Spleen (tissue), 11 donors: ENCODE results near the gene CFAP74. TPM values are rescaled to one million over a fixed set of nuclear protein-coding genes. Genes with fewer than 3 reads are reported as not detected.

ENCODE experiments used
- DNase-seq: peaks from one replicate; pipeline ENCODE4 v3.0.0-alpha.2; 2020
- H3K27ac ChIP-seq, 8 donors: fragments of 200-600 bp; sonication (generic) in 7 of 8; 1 replicate in 4 of 8; 2 replicates in 4 of 8; pipeline versions ENCODE4 v1.5.0 to v1.8.0; 2016 to 2021; ENCODE audit warnings: inconsistent platforms in 4 of 8, mild to moderate bottlenecking in 4 of 8, moderate library complexity in 1 of 8
- H3K27me3 ChIP-seq, 7 donors: fragments of 200-600 bp; sonication (generic) in 6 of 7; replicated peaks in 1 of 7; 1 replicate in 4 of 7; 2 replicates in 3 of 7; pipeline versions ENCODE4 v1.5.0 to v1.8.0; 2016 to 2021; ENCODE audit warnings: inconsistent platforms in 3 of 7, mild to moderate bottlenecking in 1 of 7
- H3K36me3 ChIP-seq, 6 donors: fragments of 200-600 bp; sonication (generic) in 5 of 6; 1 replicate in 4 of 6; 2 replicates in 2 of 6; pipeline versions ENCODE4 v1.5.0 to v1.8.0; 2016 to 2021; ENCODE audit warnings: inconsistent platforms in 2 of 6
- H3K4me1 ChIP-seq, 6 donors: fragments of 200-600 bp; sonication (generic) in 5 of 6; 1 replicate in 3 of 6; 2 replicates in 3 of 6; pipeline versions ENCODE4 v1.5.0 to v1.8.0; 2016 to 2021; ENCODE audit warnings: inconsistent platforms in 3 of 6
- H3K4me3 ChIP-seq, 8 donors: fragments of 200-600 bp; sonication (generic) in 7 of 8; 1 replicate in 4 of 8; 2 replicates in 4 of 8; pipeline versions ENCODE4 v1.5.0 to v1.8.0; 2016 to 2021; ENCODE audit warnings: inconsistent platforms in 4 of 8, mild to moderate bottlenecking in 4 of 8, moderate library complexity in 2 of 8
- H3K9me3 ChIP-seq, 8 donors: fragments of 200-600 bp; sonication (generic) in 7 of 8; 1 replicate in 4 of 8; 2 replicates in 4 of 8; pipeline versions ENCODE4 v1.5.0 to v1.8.0; 2016 to 2021; ENCODE audit warnings: inconsistent platforms in 4 of 8
- POLR2A ChIP-seq, 3 donors: fragments of 450-650 bp; IDR thresholded peaks; one replicate each; pipeline ENCODE4 v1.5.1; 2017; ENCODE audit warnings: antibody characterized with exemption in 3 of 3, mild to moderate bottlenecking in 1 of 3
- POLR2AphosphoS5 ChIP-seq, 3 donors: sonication (generic); formaldehyde crosslinking; IDR thresholded peaks; one replicate each; pipeline ENCODE4 v1.5.1; 2017; ENCODE audit warnings: antibody characterized with exemption in 3 of 3
- WGBS, 5 donors: extraction: QIAGEN DNeasy Blood & Tissue Kit in 3 of 5; methylation state at CpG; one replicate each; pipeline versions ENCODE4 v1.1.5 to v1.1.7; 2013 to 2018; 5-methylcytosine and 5-hydroxymethylcytosine counted together
- intact Hi-C: fragments of 100-400 bp; cut with DNase I; formaldehyde crosslinking; loops from one replicate; pipeline ENCODE4 v1.15.0; 2023; ENCODE audit warnings: low total_unique reads
- polyA plus RNA-seq, 3 donors: library from polyadenylated mRNA; stranded (reverse); fragments of 200-250 nt; gene quantifications; one replicate each; pipeline ENCODE4 v1.2.1, GENCODE V29; 2013
- total RNA-seq, 7 donors: library from RNA; depleted of rRNA in 3 of 7; stranded (reverse); fragments of >200 nt in 3 of 7; fragmentation: NEBNext Ultra II Directional in 4 of 7; extraction: Animal tissue kit (Norgen Biotek cat#: 25700) in 4 of 7; gene quantifications; one replicate each; pipeline versions ENCODE4 v1.1.0 to v1.2.1, GENCODE V29; 2016 to 2021
- TF ChIP-seq, protein P1 (sequence below), 11 experiments: fragments of 200-600 bp in 7 of 11; fragments of 450-650 bp in 4 of 11; sonication (generic) in 4 of 11; IDR thresholded peaks in 8 of 11; conservative IDR thresholded peaks in 3 of 11; 1 replicate in 7 of 11; 2 replicates in 4 of 11; pipeline versions ENCODE4 v1.4.0 to v1.8.0; 2016 to 2021; ENCODE audit warnings: antibody characterized with exemption in 11 of 11, inconsistent platforms in 4 of 11, mild to moderate bottlenecking in 1 of 11
- donor health status: healthy with polysubstance abuse.
- donor health status: DM: no; HTN: no; CAD: no; lungs with moderate emphysema.
- donor health status: DM: no; HTN: no; CAD: no.
- donor health status: Bipolar disorder and iron deficiency.
- donor health status: healthy.
- donor health status: DM: no; HTN: no; CAD: no.
- donor health status: DM: yes; HTN: yes; CAD: no.

The CFAP74 gene
- total and polyA plus RNA-seq, 10 donors: 0.03 to 0.32 (median 0.14) TPM; not detected in 4

DNA sequence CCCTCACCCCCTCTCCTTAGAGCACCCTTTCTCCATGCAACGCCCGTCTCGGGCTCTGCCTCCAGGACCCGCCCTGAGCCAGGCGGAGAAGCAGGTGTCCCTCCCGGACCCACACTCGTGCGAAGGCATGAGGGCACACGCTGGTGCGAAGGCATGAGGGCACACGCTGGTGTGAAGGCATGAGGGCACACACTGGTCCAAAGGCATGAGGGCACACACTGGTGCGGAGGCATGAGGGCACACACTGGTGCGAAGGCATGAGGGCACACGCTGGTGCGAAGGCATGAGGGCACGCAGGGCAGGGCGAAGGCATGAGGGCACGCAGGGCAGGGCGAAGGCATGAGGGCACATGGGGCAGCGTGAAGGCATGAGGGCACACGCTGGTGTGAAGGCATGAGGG lies 78.7 kb downstream of the CFAP74 start:
- Histone ChIP-seq H3K27ac (no peak overlapping the region), H3K9me3 (no peaks in the 10 kb centered on the region), H3K36me3 (no peaks in the 10 kb centered on the region), H3K4me3 (no peak overlapping the region), H3K4me1 (peaks cover 0 to 55% (median 22%) of the 10 kb centered on the region in 6 donors), H3K27me3 (peaks cover 0 to 6% (median 0%) of the 10 kb centered on the region in 7 donors)
- DNase-seq: no peak
- TF ChIP-seq POLR2A (IDR thresholded peaks at IDR 0.05) (no peak), POLR2AphosphoS5 (IDR thresholded peaks at IDR 0.05) (no peak)
- TF ChIP-seq, protein P1, sequence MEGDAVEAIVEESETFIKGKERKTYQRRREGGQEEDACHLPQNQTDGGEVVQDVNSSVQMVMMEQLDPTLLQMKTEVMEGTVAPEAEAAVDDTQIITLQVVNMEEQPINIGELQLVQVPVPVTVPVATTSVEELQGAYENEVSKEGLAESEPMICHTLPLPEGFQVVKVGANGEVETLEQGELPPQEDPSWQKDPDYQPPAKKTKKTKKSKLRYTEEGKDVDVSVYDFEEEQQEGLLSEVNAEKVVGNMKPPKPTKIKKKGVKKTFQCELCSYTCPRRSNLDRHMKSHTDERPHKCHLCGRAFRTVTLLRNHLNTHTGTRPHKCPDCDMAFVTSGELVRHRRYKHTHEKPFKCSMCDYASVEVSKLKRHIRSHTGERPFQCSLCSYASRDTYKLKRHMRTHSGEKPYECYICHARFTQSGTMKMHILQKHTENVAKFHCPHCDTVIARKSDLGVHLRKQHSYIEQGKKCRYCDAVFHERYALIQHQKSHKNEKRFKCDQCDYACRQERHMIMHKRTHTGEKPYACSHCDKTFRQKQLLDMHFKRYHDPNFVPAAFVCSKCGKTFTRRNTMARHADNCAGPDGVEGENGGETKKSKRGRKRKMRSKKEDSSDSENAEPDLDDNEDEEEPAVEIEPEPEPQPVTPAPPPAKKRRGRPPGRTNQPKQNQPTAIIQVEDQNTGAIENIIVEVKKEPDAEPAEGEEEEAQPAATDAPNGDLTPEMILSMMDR (IDR thresholded peaks at IDR 0.05 in 8 of 11, conservative IDR thresholded peaks at IDR 0.05 in 3 of 11): no peak
- 91 to 96% (median 94%) methylated on average over 21 of the region's 21 CpGs for WGBS, 5 donors
- intact Hi-C loops: no loop called here

DNA sequence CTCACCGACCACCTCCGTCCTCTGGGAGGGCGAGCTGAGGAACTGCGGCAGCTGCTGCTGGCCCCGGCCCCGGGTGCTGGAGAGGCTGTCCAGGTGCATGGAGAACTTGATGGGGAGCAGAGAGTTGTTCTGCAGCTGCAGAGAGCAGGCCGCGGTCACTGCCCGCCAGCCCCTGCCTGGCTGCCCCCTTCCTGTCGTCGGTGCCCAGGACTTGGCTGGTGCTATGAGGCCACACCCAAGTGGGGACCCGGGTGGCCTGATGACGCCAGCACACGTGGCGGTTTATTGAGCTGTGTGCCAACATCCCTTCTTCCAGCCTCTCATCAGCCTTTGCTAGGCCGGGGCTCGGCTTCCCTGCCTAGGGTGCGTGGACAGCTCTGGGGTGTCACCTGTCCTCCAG lies 79.2 kb downstream of the CFAP74 start:
- TF ChIP-seq POLR2AphosphoS5 (IDR thresholded peaks at IDR 0.05) (no peak), POLR2A (IDR thresholded peaks at IDR 0.05) (no peak)
- TF ChIP-seq, protein P1 (IDR thresholded peaks at IDR 0.05 in 8 of 11, conservative IDR thresholded peaks at IDR 0.05 in 3 of 11): no peak
- intact Hi-C loops: no loop called here
- Histone ChIP-seq H3K36me3 (no peaks in the 10 kb centered on the region), H3K27me3 (peaks cover 0 to 6% (median 0%) of the 10 kb centered on the region in 7 donors), H3K4me1 (peaks cover 0 to 60% (median 26%) of the 10 kb centered on the region in 6 donors), H3K27ac (no peak overlapping the region), H3K4me3 (no peak overlapping the region), H3K9me3 (no peaks in the 10 kb centered on the region)
- 29 to 47% (median 43%) methylated on average over 5 to 18 of the region's 18 CpGs for WGBS, 5 donors
- DNase-seq: peak; percentile 76

- 57 to 79% (median 72%) methylated on average over 8 to 29 of the region's 29 CpGs for WGBS, 5 donors
- no peak overlapping the region for H3K27ac ChIP-seq
- no peaks in the 10 kb centered on the region for H3K36me3 ChIP-seq
- TF ChIP-seq, protein P1 (IDR thresholded peaks at IDR 0.05 in 8 of 11, conservative IDR thresholded peaks at IDR 0.05 in 3 of 11): no peak
- TF ChIP-seq POLR2A (IDR thresholded peaks at IDR 0.05) (no peak), POLR2AphosphoS5 (IDR thresholded peaks at IDR 0.05) (no peak)
- H3K27me3 ChIP-seq: peaks cover 0 to 10% (median 0%) of the 10 kb centered on the region in 7 donors
- DNase-seq: peak; percentile 78
- H3K9me3 ChIP-seq: no peaks in the 10 kb centered on the region
- no peak overlapping the region for H3K4me3 ChIP-seq
- H3K4me1 ChIP-seq: peaks cover 6 to 63% (median 33%) of the 10 kb centered on the region in 6 donors
- intact Hi-C loops: no loop called here
These were observed 80.4 kb downstream of the CFAP74 start for GRCh38 chr1:1922956-1923833.

- peak; percentile 77 for DNase-seq
- Histone ChIP-seq H3K36me3 (no peaks in the 10 kb centered on the region), H3K4me1 (peaks cover 8 to 63% (median 36%) of the 10 kb centered on the region in 6 donors), H3K4me3 (no peak overlapping the region), H3K27me3 (peaks cover 0 to 15% (median 0%) of the 10 kb centered on the region in 7 donors), H3K27ac (no peak overlapping the region), H3K9me3 (no peaks in the 10 kb centered on the region)
- TF ChIP-seq, protein P1 (IDR thresholded peaks at IDR 0.05 in 8 of 11, conservative IDR thresholded peaks at IDR 0.05 in 3 of 11): no peak
- no peak for TF ChIP-seq POLR2AphosphoS5 (IDR thresholded peaks at IDR 0.05)
- TF ChIP-seq POLR2A (IDR thresholded peaks at IDR 0.05): no peak
- intact Hi-C loops: no loop called here
- WGBS, 5 donors: 33 to 81% (median 78%) methylated on average over 1 to 6 of the region's 6 CpGs
These were observed 81.0 kb downstream of the CFAP74 start for GRCh38 chr1:1922702-1922955.
